Trophoblast cell (in vitro differentiated cells and primary cell): Measurements from ENCODE around the gene POLN.

Source experiments
- DNase-seq, 2 donors: peaks; one replicate each; pipeline ENCODE4 v3.0.0-alpha.2; 2016
- H2AFZ ChIP-seq: 2 replicates; pipeline ENCODE4 v1.6.1; 2013; ENCODE audit warnings: low read length, moderate library complexity, mild to moderate bottlenecking; ENCODE audit not compliant: insufficient read depth, poor library complexity
- H2AK5ac ChIP-seq: 2 replicates; pipeline ENCODE4 v1.6.1; 2013; ENCODE audit warnings: mild to moderate bottlenecking, low read length
- H2BK120ac ChIP-seq: 2 replicates; pipeline ENCODE4 v1.6.1; 2013; ENCODE audit warnings: low read length, mild to moderate bottlenecking, moderate library complexity; ENCODE audit not compliant: insufficient read depth, poor library complexity
- H2BK12ac ChIP-seq: 2 replicates; pipeline ENCODE4 v1.6.1; 2013; ENCODE audit warnings: mild to moderate bottlenecking, low read length, moderate library complexity
- H2BK5ac ChIP-seq: 2 replicates; pipeline ENCODE4 v1.6.1; 2013; ENCODE audit warnings: low read length, low read depth, moderate library complexity, mild to moderate bottlenecking; ENCODE audit not compliant: poor library complexity
- H3K14ac ChIP-seq: 2 replicates; pipeline ENCODE4 v1.6.1; 2013; ENCODE audit warnings: mild to moderate bottlenecking, low read length
- H3K18ac ChIP-seq: 2 replicates; pipeline ENCODE4 v1.6.1; 2013; ENCODE audit warnings: mild to moderate bottlenecking, low read length
- H3K23ac ChIP-seq: 2 replicates; pipeline ENCODE4 v1.6.1; 2013; ENCODE audit warnings: low read length
- H3K27ac ChIP-seq: 2 replicates; pipeline ENCODE4 v1.5.1; 2013; ENCODE audit warnings: low read depth, mild to moderate bottlenecking, inconsistent platforms, low read length, moderate library complexity
- H3K27me3 ChIP-seq: 2 replicates; pipeline ENCODE4 v1.6.1; 2013; ENCODE audit warnings: inconsistent platforms, mild to moderate bottlenecking, low read length, moderate library complexity; ENCODE audit not compliant: insufficient read depth
- H3K36me3 ChIP-seq, 2 experiments: 1 replicate in 1 of 2; 2 replicates in 1 of 2; pipeline ENCODE4 v1.6.1; 2013; ENCODE audit warnings: low read length in 2 of 2, mild to moderate bottlenecking in 2 of 2, moderate library complexity in 1 of 2; ENCODE audit not compliant: insufficient read depth in 2 of 2, control insufficient read depth in 1 of 2
- H3K4ac ChIP-seq: 2 replicates; pipeline ENCODE4 v1.6.1; 2013; ENCODE audit warnings: low read depth, mild to moderate bottlenecking, low read length, moderate library complexity
- H3K4me1 ChIP-seq, 2 experiments: 1 replicate in 1 of 2; 2 replicates in 1 of 2; pipeline ENCODE4 v1.6.1; 2013; ENCODE audit warnings: low read length in 2 of 2, mild to moderate bottlenecking in 2 of 2, moderate library complexity in 1 of 2; ENCODE audit not compliant: insufficient read depth in 2 of 2, control insufficient read depth in 1 of 2
- H3K4me2 ChIP-seq: 2 replicates; pipeline ENCODE4 v1.6.1; 2013; ENCODE audit warnings: inconsistent platforms, mild to moderate bottlenecking, low read length, moderate library complexity
- H3K4me3 ChIP-seq: 2 replicates; pipeline ENCODE4 v1.5.1; 2013; ENCODE audit warnings: mild to moderate bottlenecking, low read depth, low read length, inconsistent platforms
- H3K79me1 ChIP-seq: one replicate; pipeline ENCODE4 v1.6.1; 2013; ENCODE audit warnings: low read length
- H3K79me2 ChIP-seq: 2 replicates; pipeline ENCODE4 v1.6.1; 2013; ENCODE audit warnings: low read length, mild to moderate bottlenecking; ENCODE audit not compliant: control insufficient read depth, insufficient read depth, poor library complexity
- H3K9ac ChIP-seq: 2 replicates; pipeline ENCODE4 v1.6.1; 2013; ENCODE audit warnings: mild to moderate bottlenecking, low read length
- H3K9me3 ChIP-seq: 2 replicates; pipeline ENCODE4 v1.6.1; 2013; ENCODE audit warnings: low read depth, mild to moderate bottlenecking, control low read depth, inconsistent platforms, low read length; ENCODE audit not compliant: insufficient read depth
- H4K12ac ChIP-seq: 2 replicates; pipeline ENCODE4 v1.6.1; 2013; ENCODE audit warnings: low read depth, mild to moderate bottlenecking, low read length, moderate library complexity
- H4K8ac ChIP-seq: 2 replicates; pipeline ENCODE4 v1.6.1; 2013; ENCODE audit warnings: low read depth, mild to moderate bottlenecking, low read length, moderate library complexity
- H4K91ac ChIP-seq: one replicate; pipeline ENCODE4 v1.6.1; 2013; ENCODE audit warnings: low read depth, mild to moderate bottlenecking, low read length, moderate library complexity
- WGBS: extraction: QIAGEN DNeasy Blood & Tissue Kit; methylation state at CpG from one replicate; pipeline ENCODE4 v1.1.7; 2013; ENCODE audit warnings: missing lambda C conversion rate; ENCODE audit not compliant: insufficient read length, insufficient coverage; ENCODE audit errors: extremely low coverage; 5-methylcytosine and 5-hydroxymethylcytosine counted together

The POLN gene

GRCh38 chr4:2265113-2266110 lies 23.5 kb upstream of the POLN start:
- Histone ChIP-seq H3K4me3 (no peak overlapping the region), H3K9ac (no peak overlapping the region), H4K12ac (no peak overlapping the region), H2BK5ac (no peak overlapping the region), H2BK120ac (no peak overlapping the region), H3K36me3 (peaks cover under 1 to 1% of the 10 kb centered on the region in 2 experiments), H3K79me2 (peaks cover 9% of the 10 kb centered on the region), H3K27ac (no peak overlapping the region), H3K14ac (no peak overlapping the region), H2AK5ac (no peak overlapping the region), H3K23ac (no peak overlapping the region), H3K4me2 (no peak overlapping the region), H2AFZ (no peak overlapping the region), H3K79me1 (peaks cover 10% of the 10 kb centered on the region), H3K9me3 (no peaks in the 10 kb centered on the region), H4K8ac (no peak overlapping the region), H4K91ac (no peak overlapping the region), H3K18ac (no peak overlapping the region), H3K27me3 (no peaks in the 10 kb centered on the region), H3K4ac (no peak overlapping the region), H2BK12ac (no peak overlapping the region), H3K4me1 (peaks cover 8 to 9% of the 10 kb centered on the region in 2 experiments)
- DNase-seq: no peak
- no CpG with 5 or more reads among the region's 19 CpGs for WGBS

GRCh38 chr4:2264481-2265041 lies 22.6 kb upstream of the POLN start:
- Histone ChIP-seq H2AFZ (no peak overlapping the region), H3K4me3 (no peak overlapping the region), H2BK120ac (no peak overlapping the region), H3K4ac (no peak overlapping the region), H2BK5ac (no peak overlapping the region), H3K79me1 (peaks cover 10% of the 10 kb centered on the region), H2AK5ac (no peak overlapping the region), H3K4me2 (no peak overlapping the region), H2BK12ac (no peak overlapping the region), H3K4me1 (peaks cover 9 to 14% of the 10 kb centered on the region in 2 experiments), H3K23ac (no peak overlapping the region), H3K36me3 (peaks cover 6 to 10% of the 10 kb centered on the region in 2 experiments), H3K79me2 (peaks cover 9% of the 10 kb centered on the region), H3K18ac (no peak overlapping the region), H3K27ac (no peak overlapping the region), H4K91ac (no peak overlapping the region), H3K27me3 (no peaks in the 10 kb centered on the region), H3K14ac (no peak overlapping the region), H4K8ac (no peak overlapping the region), H4K12ac (no peak overlapping the region), H3K9ac (no peak overlapping the region), H3K9me3 (no peaks in the 10 kb centered on the region)
- no peak for DNase-seq
- no CpG with 5 or more reads among the region's 6 CpGs for WGBS

- Histone ChIP-seq H3K4me2 (no peak overlapping the region), H3K4me1 (peaks cover 9 to 14% of the 10 kb centered on the region in 2 experiments), H4K91ac (no peak overlapping the region), H2BK5ac (no peak overlapping the region), H3K4me3 (no peak overlapping the region), H3K79me1 (peaks cover 10% of the 10 kb centered on the region), H3K79me2 (peaks cover 9% of the 10 kb centered on the region), H2AFZ (no peak overlapping the region), H3K4ac (no peak overlapping the region), H3K14ac (no peak overlapping the region), H3K9ac (no peak overlapping the region), H3K36me3 (peaks cover 11 to 14% of the 10 kb centered on the region in 2 experiments), H4K8ac (no peak overlapping the region), H3K27me3 (no peaks in the 10 kb centered on the region), H2BK12ac (no peak overlapping the region), H3K27ac (no peak overlapping the region), H3K23ac (no peak overlapping the region), H3K18ac (no peak overlapping the region), H4K12ac (no peak overlapping the region), H3K9me3 (no peaks in the 10 kb centered on the region), H2BK120ac (no peak overlapping the region), H2AK5ac (no peak overlapping the region)
- no CpG with 5 or more reads among the region's 6 CpGs for WGBS
- no peak for DNase-seq
Observed at GRCh38 chr4:2263926-2264321, 22.0 kb upstream of the POLN start.

- DNase-seq: no peak
- H4K8ac ChIP-seq: peak overlapping the region; percentile 91
- H3K79me2 ChIP-seq: peaks cover 9% of the 10 kb centered on the region
- H2BK12ac ChIP-seq: no peak overlapping the region
- peak overlapping the region; percentile 69 for H3K14ac ChIP-seq
- H3K4me3 ChIP-seq: peak overlapping the region; percentile 76
- H3K23ac ChIP-seq: no peak overlapping the region
- H3K27me3 ChIP-seq: no peaks in the 10 kb centered on the region
- no CpG with 5 or more reads among the region's 13 CpGs for WGBS
- H3K4me2 ChIP-seq: peak overlapping the region; percentile 79
- peak overlapping the region; percentile 79 for H4K12ac ChIP-seq
- H2AK5ac ChIP-seq: peak overlapping the region; percentile 18
- H2BK5ac ChIP-seq: peak overlapping the region; percentile 80
- H2AFZ ChIP-seq: peak overlapping the region; percentile 98
- peaks cover 10% of the 10 kb centered on the region for H3K79me1 ChIP-seq
- H3K9me3 ChIP-seq: no peaks in the 10 kb centered on the region
- H3K27ac ChIP-seq: no peak overlapping the region
- peak overlapping the region; percentile 64 for H3K18ac ChIP-seq
- H4K91ac ChIP-seq: peak overlapping the region; percentile 92
- H3K4ac ChIP-seq: peak overlapping the region; percentile 19
- no peak overlapping the region for H2BK120ac ChIP-seq
- H3K36me3 ChIP-seq: peaks cover 21 to 22% of the 10 kb centered on the region in 2 experiments
- peaks cover 9 to 14% of the 10 kb centered on the region in 2 experiments for H3K4me1 ChIP-seq
- no peak overlapping the region for H3K9ac ChIP-seq
Observed at GRCh38 chr4:2262944-2263250, 21.0 kb upstream of the POLN start.
